Measurements from ENCODE around the gene GPS1.

Gene GPS1

DNA sequence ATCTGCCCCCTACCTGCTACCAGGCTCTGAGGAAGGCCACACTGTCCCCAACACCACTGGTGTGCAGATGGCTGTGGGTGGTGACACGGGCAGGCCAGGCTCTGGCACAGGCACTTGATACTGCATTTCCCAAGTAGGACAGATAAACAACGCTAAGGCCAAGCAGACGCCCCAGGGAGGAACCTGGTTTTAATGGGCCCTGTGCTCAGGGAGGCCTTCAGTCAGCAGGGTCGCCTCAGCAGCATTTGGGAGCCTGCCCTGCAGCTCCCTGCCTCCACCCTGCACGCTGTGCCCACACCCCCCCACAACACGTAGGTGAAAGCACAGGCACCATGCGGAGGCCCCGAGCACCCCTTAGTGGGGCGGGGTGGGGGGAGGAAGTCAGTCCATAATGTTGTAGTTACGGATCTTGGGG is 49.6 kb downstream of the GPS1 start:
- Histone ChIP-seq H3K9me2 (replicated peaks; ENCODE audit: control insufficient read depth, low read length) (no peaks in the 10 kb centered on the region), H3K36me3 (ENCODE audit: control insufficient read depth, low read length) (peaks cover 41% of the 10 kb centered on the region), H3K9me3 (ENCODE audit: control insufficient read depth, insufficient read depth, low read length) (no peaks in the 10 kb centered on the region), H3K4me3 (ENCODE audit: low read length) (no peak overlapping the region), H3K27me3 (ENCODE audit: control insufficient read depth, low read length) (no peaks in the 10 kb centered on the region), H3K4me1 (ENCODE audit: control insufficient read depth, low read length) (peaks cover 51% of the 10 kb centered on the region), H3K79me2 (ENCODE audit: control insufficient read depth, low read length) (peaks cover 38% of the 10 kb centered on the region), H4K20me1 (ENCODE audit: control insufficient read depth, insufficient read depth, low read depth, low read length) (peaks cover 9% of the 10 kb centered on the region), H3K4me2 (ENCODE audit: low read length) (peak overlapping the region; percentile 98; the same call in 1 of the 2 replicates), H3K27ac (ENCODE audit: low read depth, low read length) (no peak overlapping the region), H3F3A (ENCODE audit: control insufficient read depth, insufficient read depth) (peaks cover 9% of the 10 kb centered on the region)
- TF ChIP-seq, protein P1, sequence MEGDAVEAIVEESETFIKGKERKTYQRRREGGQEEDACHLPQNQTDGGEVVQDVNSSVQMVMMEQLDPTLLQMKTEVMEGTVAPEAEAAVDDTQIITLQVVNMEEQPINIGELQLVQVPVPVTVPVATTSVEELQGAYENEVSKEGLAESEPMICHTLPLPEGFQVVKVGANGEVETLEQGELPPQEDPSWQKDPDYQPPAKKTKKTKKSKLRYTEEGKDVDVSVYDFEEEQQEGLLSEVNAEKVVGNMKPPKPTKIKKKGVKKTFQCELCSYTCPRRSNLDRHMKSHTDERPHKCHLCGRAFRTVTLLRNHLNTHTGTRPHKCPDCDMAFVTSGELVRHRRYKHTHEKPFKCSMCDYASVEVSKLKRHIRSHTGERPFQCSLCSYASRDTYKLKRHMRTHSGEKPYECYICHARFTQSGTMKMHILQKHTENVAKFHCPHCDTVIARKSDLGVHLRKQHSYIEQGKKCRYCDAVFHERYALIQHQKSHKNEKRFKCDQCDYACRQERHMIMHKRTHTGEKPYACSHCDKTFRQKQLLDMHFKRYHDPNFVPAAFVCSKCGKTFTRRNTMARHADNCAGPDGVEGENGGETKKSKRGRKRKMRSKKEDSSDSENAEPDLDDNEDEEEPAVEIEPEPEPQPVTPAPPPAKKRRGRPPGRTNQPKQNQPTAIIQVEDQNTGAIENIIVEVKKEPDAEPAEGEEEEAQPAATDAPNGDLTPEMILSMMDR (IDR thresholded peaks at IDR 0.05; ENCODE audit: low read depth, low read length, poor library complexity, severe bottlenecking): no peak
- no peak for TF ChIP-seq EZH2phosphoT487 (IDR thresholded peaks at IDR 0.05; ENCODE audit: borderline replicate concordance, low read length)

DNA sequence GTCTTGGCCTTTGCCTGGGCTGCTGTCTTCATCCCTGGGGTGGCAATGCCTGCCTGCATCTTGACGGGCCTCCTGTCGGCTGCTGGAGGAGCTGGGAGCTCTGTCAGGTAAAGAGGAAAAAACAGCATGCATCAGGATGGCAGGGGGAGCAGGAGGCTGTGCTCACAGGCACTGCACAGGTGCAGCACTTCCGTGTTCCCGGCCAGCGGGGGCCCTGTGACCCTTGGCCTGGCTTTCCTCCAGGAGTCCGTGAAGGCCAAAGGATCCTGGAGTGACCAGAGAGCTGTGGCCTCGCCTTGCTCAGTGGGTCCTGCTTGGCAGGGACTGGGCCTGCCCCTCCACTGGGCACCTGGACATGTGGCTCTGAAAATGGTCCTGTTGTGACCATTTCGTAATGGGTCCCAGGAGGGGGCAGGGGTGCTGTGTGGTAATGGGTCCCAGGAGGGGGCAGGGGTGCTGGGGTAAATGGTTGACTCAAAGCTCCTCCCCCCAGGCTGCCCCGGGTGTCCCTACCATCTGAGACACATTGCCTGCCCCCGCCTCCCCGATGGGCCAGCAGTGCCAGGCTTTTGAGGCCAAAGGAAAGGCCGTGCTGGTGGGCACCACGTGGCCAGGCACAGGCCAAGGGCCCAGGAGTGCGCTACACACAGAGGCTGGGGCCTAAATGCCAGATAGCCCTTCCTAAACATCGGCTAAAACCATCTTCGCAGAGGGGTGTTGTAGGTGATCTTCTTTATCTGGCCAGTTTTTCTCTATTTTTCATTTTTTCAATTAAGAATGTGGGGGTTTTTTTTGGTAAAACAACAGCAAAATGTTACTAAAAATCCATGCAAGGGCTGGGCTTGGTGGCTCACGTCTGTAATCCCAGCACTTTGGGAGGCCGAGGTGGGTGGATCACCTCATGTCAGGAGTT is 50.3 kb downstream of the GPS1 start:
- H3K36me3 ChIP-seq (ENCODE audit: control insufficient read depth, low read length): peaks cover 34% of the 10 kb centered on the region
- H3K9me3 ChIP-seq (ENCODE audit: control insufficient read depth, insufficient read depth, low read length): no peaks in the 10 kb centered on the region
- H3K4me2 ChIP-seq (ENCODE audit: low read length): no peak overlapping the region
- TF ChIP-seq, protein P1 (IDR thresholded peaks at IDR 0.05; ENCODE audit: low read depth, low read length, poor library complexity, severe bottlenecking): no peak
- TF ChIP-seq EZH2phosphoT487 (IDR thresholded peaks at IDR 0.05; ENCODE audit: borderline replicate concordance, low read length): no peak
- H3K27ac ChIP-seq (ENCODE audit: low read depth, low read length): no peak overlapping the region
- H3K79me2 ChIP-seq (ENCODE audit: control insufficient read depth, low read length): peaks cover 31% of the 10 kb centered on the region
- H3K4me1 ChIP-seq (ENCODE audit: control insufficient read depth, low read length): peaks cover 51% of the 10 kb centered on the region
- no peaks in the 10 kb centered on the region for H3K27me3 ChIP-seq (ENCODE audit: control insufficient read depth, low read length)
- no peak overlapping the region for H3K4me3 ChIP-seq (ENCODE audit: low read length)
- peaks cover 9% of the 10 kb centered on the region for H3F3A ChIP-seq (ENCODE audit: control insufficient read depth, insufficient read depth)
- no peaks in the 10 kb centered on the region for H3K9me2 ChIP-seq (replicated peaks; ENCODE audit: control insufficient read depth, low read length)
- H4K20me1 ChIP-seq (ENCODE audit: control insufficient read depth, insufficient read depth, low read depth, low read length): peaks cover 2% of the 10 kb centered on the region

DNA sequence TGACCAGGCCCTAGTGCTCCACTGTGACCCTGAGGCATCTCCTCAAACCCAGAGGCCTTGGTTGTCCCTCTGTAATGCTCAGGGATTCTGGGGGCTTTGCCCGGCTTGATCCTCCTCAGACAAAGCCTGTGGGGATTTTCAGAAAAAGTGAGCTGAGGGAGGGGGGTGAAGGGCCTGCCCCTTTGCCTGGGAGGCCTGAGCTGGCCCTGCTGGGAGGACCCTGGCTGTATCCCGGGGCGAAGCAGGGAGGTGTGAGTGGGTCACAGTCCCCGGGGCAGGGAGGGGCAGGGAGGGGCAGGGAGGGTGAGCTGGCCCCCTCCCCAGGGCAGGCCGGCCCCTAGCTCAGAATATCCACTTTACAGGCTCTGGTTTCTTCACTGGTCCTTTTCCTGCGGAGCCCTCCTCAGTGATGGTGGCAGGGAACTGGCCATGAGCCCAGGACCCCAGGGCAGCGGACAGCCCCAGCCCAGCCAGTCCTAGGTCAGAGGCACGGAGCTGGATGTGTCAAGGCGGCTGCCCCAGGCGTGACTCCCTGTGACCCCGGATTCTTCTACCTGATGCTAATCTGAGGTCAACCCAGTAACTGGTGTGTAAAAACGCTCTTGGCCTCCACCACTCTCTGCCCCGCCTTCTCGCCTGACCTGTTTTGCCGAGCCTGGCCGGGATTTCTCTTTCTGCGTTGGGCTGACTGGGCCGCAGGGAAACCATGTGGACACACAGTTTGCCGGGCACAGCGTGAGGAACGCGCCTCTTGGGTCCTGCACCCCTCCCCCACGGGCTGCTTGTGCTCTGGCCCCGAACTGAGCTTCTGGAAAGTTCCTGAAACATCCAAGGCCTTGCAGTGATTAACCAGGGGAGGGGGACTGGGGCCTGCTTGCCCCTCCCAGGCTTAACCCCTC is 52.1 kb downstream of the GPS1 start:
- H3F3A ChIP-seq (ENCODE audit: control insufficient read depth, insufficient read depth): peaks cover 9% of the 10 kb centered on the region
- no peaks in the 10 kb centered on the region for H3K9me2 ChIP-seq (replicated peaks; ENCODE audit: control insufficient read depth, low read length)
- no peak overlapping the region for H3K4me3 ChIP-seq (ENCODE audit: low read length)
- no peaks in the 10 kb centered on the region for H3K27me3 ChIP-seq (ENCODE audit: control insufficient read depth, low read length)
- no peaks in the 10 kb centered on the region for H4K20me1 ChIP-seq (ENCODE audit: control insufficient read depth, insufficient read depth, low read depth, low read length)
- no peak overlapping the region for H3K27ac ChIP-seq (ENCODE audit: low read depth, low read length)
- peaks cover 56% of the 10 kb centered on the region for H3K4me1 ChIP-seq (ENCODE audit: control insufficient read depth, low read length)
- peaks cover 24% of the 10 kb centered on the region for H3K36me3 ChIP-seq (ENCODE audit: control insufficient read depth, low read length)
- TF ChIP-seq, protein P1 (IDR thresholded peaks at IDR 0.05; ENCODE audit: low read depth, low read length, poor library complexity, severe bottlenecking): no peak
- TF ChIP-seq EZH2phosphoT487 (IDR thresholded peaks at IDR 0.05; ENCODE audit: borderline replicate concordance, low read length): no peak
- peaks cover 21% of the 10 kb centered on the region for H3K79me2 ChIP-seq (ENCODE audit: control insufficient read depth, low read length)
- no peaks in the 10 kb centered on the region for H3K9me3 ChIP-seq (ENCODE audit: control insufficient read depth, insufficient read depth, low read length)
- no peak overlapping the region for H3K4me2 ChIP-seq (ENCODE audit: low read length)

Measured in DOHH2 (cell line).